GM12878 (cell line): Measurements from ENCODE around the gene LDB3. TPM values are rescaled to one million over a fixed set of nuclear protein-coding genes. Genes with fewer than 3 reads are reported as not detected.

ENCODE experiments used
- ATF7 ChIP-seq: fragments of 450-650 bp; IDR thresholded peaks from 2 replicates; pipeline ENCODE4 v1.6.1; 2016; ENCODE audit warnings: low read depth, mild to moderate bottlenecking
- BCL11A ChIP-seq: IDR thresholded peaks from 2 replicates; pipeline ENCODE4 v1.6.1; 2011; ENCODE audit warnings: low read depth, low read length
- EGR1 ChIP-seq, 2 experiments: IDR thresholded peaks; 1 replicate in 1 of 2; 2 replicates in 1 of 2; pipeline ENCODE4 v1.6.1; 2011 to 2012; ENCODE audit warnings: low read depth in 2 of 2, low read length in 2 of 2, borderline replicate concordance in 1 of 2, mild to moderate bottlenecking in 1 of 2, moderate library complexity in 1 of 2
- JUNB ChIP-seq: IDR thresholded peaks from 2 replicates; pipeline ENCODE4 v1.6.1; 2016; ENCODE audit warnings: antibody characterized with exemption, mild to moderate bottlenecking
- MLLT1 ChIP-seq: fragments of 450-650 bp; IDR thresholded peaks from 2 replicates; pipeline ENCODE4 v1.6.1; 2016; ENCODE audit warnings: mild to moderate bottlenecking
- NRF1 ChIP-seq: conservative IDR thresholded peaks from 2 replicates; pipeline ENCODE4 v1.6.1; 2011; ENCODE audit warnings: mild to moderate bottlenecking, low read depth, low read length, improper control_type of control experiment
- PBX3 ChIP-seq: IDR thresholded peaks from 2 replicates; pipeline ENCODE4 v1.6.1; 2011; ENCODE audit warnings: mild to moderate bottlenecking, low read depth, low read length, moderate library complexity; ENCODE audit not compliant: insufficient replicate concordance
- RAD21 ChIP-seq: IDR thresholded peaks from 2 replicates; pipeline ENCODE4 v1.6.1; 2011; ENCODE audit warnings: mild to moderate bottlenecking, low read depth, low read length, moderate library complexity; ENCODE audit not compliant: insufficient read depth
- STAT1 ChIP-seq: fragments of 450-650 bp; conservative IDR thresholded peaks from 2 replicates; pipeline ENCODE4 v1.6.1; 2014; ENCODE audit warnings: antibody characterized with exemption, mild to moderate bottlenecking
- ZNF24 ChIP-seq: fragments of 450-650 bp; IDR thresholded peaks from 2 replicates; pipeline ENCODE4 v1.6.1; 2017; ENCODE audit warnings: antibody characterized with exemption, mild to moderate bottlenecking
- polyA plus RNA-seq, 11 experiments: library from polyadenylated mRNA; depleted of rRNA in 4 of 11; unstranded in 6 of 11; stranded (reverse) in 5 of 11; fragments of >200 nt; fragmentation: Nextera tagmentation in 4 of 11; fragmentation: Illumina TruSeq in 1 of 11; extraction: Ambion mirVana in 4 of 11; extraction: Trizol in 1 of 11; gene quantifications; 1 replicate in 1 of 11; 2 replicates in 10 of 11; pipeline versions ENCODE4 v1.2.1 to v1.2.3, GENCODE V29; 2011 to 2016; ENCODE audit warnings: inconsistent platforms in 2 of 11, missing spikeins in 2 of 11, low read depth in 1 of 11
- total RNA-seq, 4 experiments: library from RNA; depleted of rRNA in 3 of 4; stranded (reverse); fragments of >200 nt in 3 of 4; fragmentation: Illumina TruSeq in 1 of 4; extraction: Trizol in 1 of 4; gene quantifications; 2 replicates each; pipeline versions ENCODE4 v1.2.1 to v1.2.3, GENCODE V29; 2013 to 2021
- TF ChIP-seq, protein P1 (sequence below): fragments of 450-650 bp; IDR thresholded peaks from 2 replicates; pipeline ENCODE4 v1.6.1; 2016; ENCODE audit warnings: mild to moderate bottlenecking, moderate library complexity, borderline replicate concordance

Gene LDB3
- total and polyA plus RNA-seq, 10 of the 15 experiments (the other 5 are each of a cell fraction or from before 2014, with no cell fraction given): 0.02 to 0.07 (median 0.04) TPM; not detected in 1

DNA sequence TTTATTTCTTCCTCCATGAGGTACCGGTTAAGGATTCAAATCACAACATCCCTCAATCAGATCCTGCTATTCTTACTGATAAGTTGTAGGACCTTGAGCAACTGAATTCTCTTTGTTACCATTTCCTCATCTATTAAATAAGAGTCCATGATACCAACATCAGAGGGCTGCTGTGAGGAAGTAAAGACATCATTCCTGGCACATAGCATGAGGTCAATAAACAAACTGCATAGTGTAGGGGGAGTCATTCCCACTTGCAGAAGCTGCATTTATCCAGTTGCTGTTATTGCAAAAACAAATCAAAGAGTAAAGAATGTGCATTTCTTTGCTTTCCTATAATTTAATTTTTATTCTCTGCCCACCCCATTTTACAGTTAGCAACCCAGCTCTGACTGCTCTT is 36.8 kb downstream of the LDB3 start (continued):
- no peak for TF ChIP-seq PBX3
- no peak for TF ChIP-seq MLLT1
- TF ChIP-seq ATF7: no peak
- no peak for TF ChIP-seq ZNF24
- no peak for TF ChIP-seq STAT1
- TF ChIP-seq BCL11A: no peak
- no peak for TF ChIP-seq NRF1
- TF ChIP-seq, protein P1, sequence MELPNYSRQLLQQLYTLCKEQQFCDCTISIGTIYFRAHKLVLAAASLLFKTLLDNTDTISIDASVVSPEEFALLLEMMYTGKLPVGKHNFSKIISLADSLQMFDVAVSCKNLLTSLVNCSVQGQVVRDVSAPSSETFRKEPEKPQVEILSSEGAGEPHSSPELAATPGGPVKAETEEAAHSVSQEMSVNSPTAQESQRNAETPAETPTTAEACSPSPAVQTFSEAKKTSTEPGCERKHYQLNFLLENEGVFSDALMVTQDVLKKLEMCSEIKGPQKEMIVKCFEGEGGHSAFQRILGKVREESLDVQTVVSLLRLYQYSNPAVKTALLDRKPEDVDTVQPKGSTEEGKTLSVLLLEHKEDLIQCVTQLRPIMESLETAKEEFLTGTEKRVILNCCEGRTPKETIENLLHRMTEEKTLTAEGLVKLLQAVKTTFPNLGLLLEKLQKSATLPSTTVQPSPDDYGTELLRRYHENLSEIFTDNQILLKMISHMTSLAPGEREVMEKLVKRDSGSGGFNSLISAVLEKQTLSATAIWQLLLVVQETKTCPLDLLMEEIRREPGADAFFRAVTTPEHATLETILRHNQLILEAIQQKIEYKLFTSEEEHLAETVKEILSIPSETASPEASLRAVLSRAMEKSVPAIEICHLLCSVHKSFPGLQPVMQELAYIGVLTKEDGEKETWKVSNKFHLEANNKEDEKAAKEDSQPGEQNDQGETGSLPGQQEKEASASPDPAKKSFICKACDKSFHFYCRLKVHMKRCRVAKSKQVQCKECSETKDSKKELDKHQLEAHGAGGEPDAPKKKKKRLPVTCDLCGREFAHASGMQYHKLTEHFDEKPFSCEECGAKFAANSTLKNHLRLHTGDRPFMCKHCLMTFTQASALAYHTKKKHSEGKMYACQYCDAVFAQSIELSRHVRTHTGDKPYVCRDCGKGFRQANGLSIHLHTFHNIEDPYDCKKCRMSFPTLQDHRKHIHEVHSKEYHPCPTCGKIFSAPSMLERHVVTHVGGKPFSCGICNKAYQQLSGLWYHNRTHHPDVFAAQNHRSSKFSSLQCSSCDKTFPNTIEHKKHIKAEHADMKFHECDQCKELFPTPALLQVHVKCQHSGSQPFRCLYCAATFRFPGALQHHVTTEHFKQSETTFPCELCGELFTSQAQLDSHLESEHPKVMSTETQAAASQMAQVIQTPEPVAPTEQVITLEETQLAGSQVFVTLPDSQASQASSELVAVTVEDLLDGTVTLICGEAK: no peak
- no peak for TF ChIP-seq JUNB
- no peak for TF ChIP-seq RAD21
- TF ChIP-seq EGR1 (IDR thresholded peaks at IDR 0.05; ENCODE audit: borderline replicate concordance in 1 of 2, low read depth in 2 of 2, low read length in 2 of 2): no peak
